ENCODE results near the gene PATJ. TPM values are rescaled to one million over a fixed set of nuclear protein-coding genes. Genes with fewer than 3 reads are reported as not detected.
"Not testable (repeated sequence)": the region's sequence is repeated elsewhere in the genome, so short reads cannot be mapped to it uniquely, and the experiment has no call there.

PATJ gene
- total and polyA plus RNA-seq, 2 donors (not counting 3 experiments of a cell fraction or from before 2014, with no cell fraction given), result 1.1 to 3.0 TPM

GRCh38 chr1:61942856-61943255, 200.6 kb downstream of the PATJ start:
- no peak for FAIRE-seq
- Histone ChIP-seq H3K9ac (replicated peaks; ENCODE audit: extremely low read depth, insufficient read depth, low read length) (no peak overlapping the region), H4K20me1 (replicated peaks; ENCODE audit: control insufficient read depth, extremely low read depth, insufficient read depth, low read length) (no peaks in the 10 kb centered on the region), H3K9me1 (replicated peaks; ENCODE audit: control insufficient read depth, extremely low read depth, insufficient read depth, low read length) (no peaks in the 10 kb centered on the region), H3K27ac (ENCODE audit: insufficient read depth, low read depth, low read length) (no peak overlapping the region), H3K36me3 (ENCODE audit: control insufficient read depth in 2 of 2, extremely low read depth in 1 of 2, insufficient read depth in 2 of 2, low read length in 2 of 2) (no peaks in the 10 kb centered on the region), H3K27me3 (ENCODE audit: control insufficient read depth in 2 of 2, insufficient read depth in 2 of 2, low read length in 2 of 2) (no peaks in the 10 kb centered on the region), H3K4me1 (ENCODE audit: control insufficient read depth, extremely low read depth, insufficient read depth, low read length) (no peaks in the 10 kb centered on the region), H3K4me2 (ENCODE audit: insufficient read depth, low read length) (no peak overlapping the region), H3K79me2 (ENCODE audit: control insufficient read depth, insufficient read depth, low read length) (no peaks in the 10 kb centered on the region), H2AFZ (ENCODE audit: low read depth, low read length) (no peak overlapping the region), H3K4me3 (replicated peaks in 1 of 3; ENCODE audit: insufficient read depth in 1 of 3, low read depth in 1 of 3, low read length in 3 of 3) (no peak overlapping the region), H3K9me3 (replicated peaks; ENCODE audit: control insufficient read depth, insufficient read depth, low read length) (no peaks in the 10 kb centered on the region)
- dilution Hi-C loops (cut with MboI; ENCODE audit: extremely low pct_ligation_motif_present, low sequenced_read_pairs), result no loop called here
- TF ChIP-seq MAX (IDR thresholded peaks at IDR 0.05; ENCODE audit: insufficient read depth, insufficient read length) (no peak), POLR2A (IDR thresholded peaks at IDR 0.05; ENCODE audit: low read depth, low read length) (no peak), GATA2 (IDR thresholded peaks at IDR 0.05; ENCODE audit: insufficient read depth, insufficient read length, low read depth, low read length) (no peak), JUN (IDR thresholded peaks at IDR 0.05; ENCODE audit: borderline replicate concordance, insufficient read depth, insufficient read length, low read depth) (no peak), EZH2 (IDR thresholded peaks at IDR 0.05; ENCODE audit: borderline replicate concordance, low read depth, low read length, severe bottlenecking) (no peak), FOS (IDR thresholded peaks at IDR 0.05; ENCODE audit: borderline replicate concordance, insufficient read depth, low read length) (no peak), CTCF (IDR thresholded peaks at IDR 0.05; ENCODE audit: extremely low read depth in 1 of 2, insufficient read depth in 1 of 2, low read depth in 1 of 2, low read length in 2 of 2) (no peak), MYC (IDR thresholded peaks at IDR 0.05; ENCODE audit: low read depth, low read length) (no peak), POLR2AphosphoS5 (IDR thresholded peaks at IDR 0.05; ENCODE audit: insufficient read depth, low read depth, low read length) (no peak)
- CTCF ChIA-PET, result no interaction called here
- no peak for DNase-seq (ENCODE audit: low read depth, low spot score)
- no TSS peak for BruUV-seq (replicated peaks)
- POLR2A ChIA-PET, result no interaction called here
- intact Hi-C loops (cut with micrococcal nuclease), result no loop called here

GRCh38 chr1:61948685-61949084, 206.4 kb downstream of the PATJ start:
- H4K20me1 ChIP-seq (replicated peaks; ENCODE audit: control insufficient read depth, extremely low read depth, insufficient read depth, low read length); H3K4me2 ChIP-seq (ENCODE audit: insufficient read depth, low read length); BruUV-seq (replicated peaks); DNase-seq (ENCODE audit: low read depth, low spot score); H3K9ac ChIP-seq (replicated peaks; ENCODE audit: extremely low read depth, insufficient read depth, low read length); H3K79me2 ChIP-seq (ENCODE audit: control insufficient read depth, insufficient read depth, low read length); CTCF ChIA-PET; H3K9me3 ChIP-seq (replicated peaks; ENCODE audit: control insufficient read depth, insufficient read depth, low read length); H3K27me3 ChIP-seq (ENCODE audit: control insufficient read depth in 2 of 2, insufficient read depth in 2 of 2, low read length in 2 of 2); H3K4me1 ChIP-seq (ENCODE audit: control insufficient read depth, extremely low read depth, insufficient read depth, low read length); POLR2A ChIA-PET; H2AFZ ChIP-seq (ENCODE audit: low read depth, low read length); H3K9me1 ChIP-seq (replicated peaks; ENCODE audit: control insufficient read depth, extremely low read depth, insufficient read depth, low read length); H3K36me3 ChIP-seq (ENCODE audit: control insufficient read depth in 2 of 2, extremely low read depth in 1 of 2, insufficient read depth in 2 of 2, low read length in 2 of 2); intact Hi-C loops (cut with micrococcal nuclease); H3K4me3 ChIP-seq (replicated peaks in 1 of 3; ENCODE audit: insufficient read depth in 1 of 3, low read depth in 1 of 3, low read length in 3 of 3); dilution Hi-C loops (cut with MboI; ENCODE audit: extremely low pct_ligation_motif_present, low sequenced_read_pairs); H3K27ac ChIP-seq (ENCODE audit: insufficient read depth, low read depth, low read length); FAIRE-seq: not testable (repeated sequence)

All from endothelial cell of umbilical vein (primary cell).